Keratinocyte (primary cell): ENCODE results near the gene RPUSD4.

Experiments used
- EZH2 ChIP-seq: IDR thresholded peaks from one replicate; pipeline ENCODE4 v1.6.1; 2012; ENCODE audit warnings: inconsistent platforms, mild to moderate bottlenecking, low read length, moderate library complexity
- TF ChIP-seq, protein P1 (sequence below), 3 experiments: IDR thresholded peaks in 1 of 3; conservative IDR thresholded peaks in 1 of 3; optimal IDR thresholded peaks in 1 of 3; 2 replicates in 2 of 3; 3 replicates in 1 of 3; pipeline versions ENCODE3 to v1.5.1; 2011; ENCODE audit warnings: low read length in 3 of 3, mild to moderate bottlenecking in 3 of 3, moderate library complexity in 2 of 3, control low read depth in 1 of 3, inconsistent platforms in 1 of 3; ENCODE audit not compliant: insufficient read depth in 2 of 3; ENCODE audit errors: extremely low read depth in 1 of 3

GRCh38 chr11:126165757-126166156, 45.7 kb downstream of the RPUSD4 start:
- TF ChIP-seq, protein P1, sequence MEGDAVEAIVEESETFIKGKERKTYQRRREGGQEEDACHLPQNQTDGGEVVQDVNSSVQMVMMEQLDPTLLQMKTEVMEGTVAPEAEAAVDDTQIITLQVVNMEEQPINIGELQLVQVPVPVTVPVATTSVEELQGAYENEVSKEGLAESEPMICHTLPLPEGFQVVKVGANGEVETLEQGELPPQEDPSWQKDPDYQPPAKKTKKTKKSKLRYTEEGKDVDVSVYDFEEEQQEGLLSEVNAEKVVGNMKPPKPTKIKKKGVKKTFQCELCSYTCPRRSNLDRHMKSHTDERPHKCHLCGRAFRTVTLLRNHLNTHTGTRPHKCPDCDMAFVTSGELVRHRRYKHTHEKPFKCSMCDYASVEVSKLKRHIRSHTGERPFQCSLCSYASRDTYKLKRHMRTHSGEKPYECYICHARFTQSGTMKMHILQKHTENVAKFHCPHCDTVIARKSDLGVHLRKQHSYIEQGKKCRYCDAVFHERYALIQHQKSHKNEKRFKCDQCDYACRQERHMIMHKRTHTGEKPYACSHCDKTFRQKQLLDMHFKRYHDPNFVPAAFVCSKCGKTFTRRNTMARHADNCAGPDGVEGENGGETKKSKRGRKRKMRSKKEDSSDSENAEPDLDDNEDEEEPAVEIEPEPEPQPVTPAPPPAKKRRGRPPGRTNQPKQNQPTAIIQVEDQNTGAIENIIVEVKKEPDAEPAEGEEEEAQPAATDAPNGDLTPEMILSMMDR (optimal IDR thresholded peaks at IDR 0.05 in 1 of 3, IDR thresholded peaks at IDR 0.05 in 1 of 3, conservative IDR thresholded peaks at IDR 0.05 in 1 of 3; ENCODE audit: extremely low read depth in 1 of 3, insufficient read depth in 2 of 3, low read length in 3 of 3), result no peak
- no peak for TF ChIP-seq EZH2
